ENCODE data around the gene THEM4.
"Not testable (repeated sequence)": the region's sequence is repeated elsewhere in the genome, so short reads cannot be mapped to it uniquely, and the experiment has no call there.

THEM4 gene

DNA sequence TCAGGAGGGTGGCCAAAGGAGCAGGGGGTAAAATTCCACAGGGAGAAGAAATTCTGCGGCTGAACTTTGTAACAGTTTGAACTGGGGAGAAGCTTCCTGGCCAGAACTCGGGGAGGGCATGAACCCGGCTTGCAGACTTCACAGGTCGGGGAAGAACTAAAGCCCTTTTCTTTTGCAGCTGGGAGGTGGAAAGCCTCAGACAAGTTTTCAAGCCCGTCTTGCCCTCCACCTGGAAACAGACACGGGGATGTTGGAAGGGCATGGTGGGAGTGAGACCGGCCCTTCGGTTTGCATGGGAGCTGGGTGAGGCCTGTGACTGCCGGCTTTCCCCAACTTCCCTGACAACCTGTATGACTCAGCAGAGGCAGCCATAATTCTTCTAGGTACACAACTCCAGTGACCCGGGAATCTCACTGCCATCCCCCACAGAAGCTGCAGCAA, 11.3 kb downstream of the THEM4 start:
- in situ Hi-C loops (cut with HindIII; ENCODE audit: low sequenced_read_pairs): no loop called here

DNA sequence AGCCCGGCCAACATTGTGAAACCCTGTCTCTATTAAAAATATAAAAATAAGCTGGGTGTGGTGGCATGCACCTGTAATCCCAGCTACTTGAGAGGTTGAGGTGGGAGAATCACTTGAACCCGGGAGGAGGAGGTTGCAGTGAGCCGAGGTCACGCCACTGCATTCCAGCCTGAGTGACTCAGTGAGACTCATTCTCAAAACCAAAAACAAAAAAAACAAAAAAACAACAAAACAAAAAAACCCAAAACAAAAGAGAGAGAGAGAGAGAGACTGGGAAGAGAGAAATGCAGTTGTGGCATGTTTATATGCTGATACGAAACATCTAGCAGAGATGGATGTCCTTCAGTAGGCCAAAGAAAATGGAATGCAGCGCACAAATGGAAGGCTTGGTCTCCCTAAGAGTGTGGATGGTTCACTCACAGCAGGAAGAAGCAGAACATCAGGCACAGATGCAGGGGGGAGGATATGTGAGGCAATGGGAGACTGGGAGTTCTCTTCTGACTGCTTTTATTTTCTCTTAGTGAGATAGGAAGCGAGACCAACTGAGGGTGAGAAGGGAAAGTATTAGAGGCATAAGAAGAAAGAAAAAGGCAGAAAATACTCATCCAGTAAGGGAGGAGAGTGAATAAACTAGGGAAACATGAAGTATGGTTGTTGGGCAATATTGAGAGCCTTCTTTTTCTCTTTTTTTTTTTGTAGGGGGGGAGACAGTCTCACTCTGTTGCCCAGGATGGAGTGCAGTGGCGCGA, 16.0 kb downstream of the THEM4 start:
- in situ Hi-C loops (cut with HindIII; ENCODE audit: low sequenced_read_pairs): no loop called here

DNA sequence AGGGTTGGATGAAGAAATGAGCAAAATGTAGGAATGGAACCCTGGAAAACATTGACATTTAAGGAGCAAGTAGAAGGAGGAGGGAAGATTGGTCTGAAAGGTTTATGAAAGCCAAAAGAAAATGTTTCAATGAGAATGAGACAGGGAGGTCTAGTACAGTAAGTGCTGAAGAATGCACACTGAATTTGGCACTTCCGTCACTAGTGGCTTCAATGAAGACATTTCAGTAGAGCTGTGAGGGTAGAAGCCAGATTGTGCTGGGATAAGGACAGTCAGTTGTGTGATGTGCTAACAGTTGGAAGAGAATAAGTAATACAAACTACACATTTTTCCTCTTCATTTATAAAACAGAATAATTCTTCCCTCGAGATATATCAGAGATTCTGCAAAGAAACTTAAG, 17.1 kb downstream of the THEM4 start:
- in situ Hi-C loops (cut with HindIII; ENCODE audit: low sequenced_read_pairs): no loop called here

DNA sequence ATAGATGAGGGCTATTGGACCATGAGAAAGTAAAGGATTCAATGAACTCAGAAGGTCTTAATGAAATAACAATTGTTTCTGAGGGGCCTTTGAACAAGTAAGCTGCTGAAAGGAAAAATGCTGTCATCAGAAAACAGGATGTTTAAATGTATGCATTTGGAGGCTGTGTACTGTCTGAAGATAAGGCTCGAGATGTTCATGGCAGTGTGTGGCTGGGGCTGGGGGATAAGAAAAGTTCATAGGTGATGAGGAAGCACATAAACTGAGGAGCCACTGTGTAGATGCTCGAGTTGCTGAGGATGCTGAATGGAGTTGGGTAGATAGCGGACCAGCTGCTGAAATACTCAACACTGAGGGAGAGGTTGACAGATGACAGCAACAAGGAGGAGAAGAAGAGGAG, 17.8 kb downstream of the THEM4 start:
- in situ Hi-C loops (cut with HindIII; ENCODE audit: low sequenced_read_pairs): no loop called here

DNA sequence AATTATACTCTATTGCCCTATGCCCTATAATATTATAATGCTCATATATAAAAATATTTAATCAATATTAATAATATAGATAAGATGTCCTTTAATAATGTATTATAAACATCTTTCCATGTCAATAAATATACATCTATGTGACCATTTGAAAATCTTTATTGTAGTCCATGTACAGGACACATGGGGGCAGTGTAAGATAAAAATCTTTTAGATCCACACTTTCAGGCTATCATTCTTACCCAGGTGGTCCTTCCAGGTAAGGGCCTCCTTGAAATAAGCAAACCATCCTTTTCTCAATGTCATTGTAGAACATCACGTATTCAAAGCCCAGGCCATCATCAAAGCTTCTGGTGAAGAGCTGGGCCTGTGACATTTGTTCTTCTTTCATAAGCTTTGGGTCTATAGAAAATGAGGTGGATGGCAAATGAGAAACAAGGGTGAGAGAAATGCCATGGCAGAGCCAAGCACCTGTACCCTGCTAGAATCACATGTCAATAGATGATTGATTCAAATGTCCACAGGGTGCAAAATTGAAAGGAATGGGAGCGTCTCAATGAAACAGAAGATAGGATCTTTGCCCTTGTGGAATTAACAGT, 20.2 kb downstream of the THEM4 start:
- in situ Hi-C loops (cut with HindIII; ENCODE audit: low sequenced_read_pairs): no loop called here

DNA sequence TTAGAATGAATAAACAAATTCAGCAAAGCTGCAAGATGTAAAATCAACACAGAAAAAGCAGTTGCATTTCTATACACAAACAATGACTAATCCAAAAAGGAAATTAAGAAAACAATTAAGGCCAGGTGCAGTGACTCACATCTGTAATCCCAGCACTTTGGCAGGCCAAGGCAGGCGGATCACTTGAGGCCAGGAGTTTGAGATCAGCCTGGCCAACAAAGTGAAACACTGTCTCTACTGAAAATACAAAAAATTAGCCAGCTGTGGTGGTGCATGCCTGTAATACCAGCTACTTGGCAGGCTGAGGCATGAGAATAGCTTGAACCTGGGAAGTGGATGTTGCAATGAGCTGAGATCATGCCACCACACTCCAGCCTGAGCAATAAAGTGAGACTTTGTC, 22.3 kb downstream of the THEM4 start:
- in situ Hi-C loops (cut with HindIII; ENCODE audit: low sequenced_read_pairs): no loop called here

DNA sequence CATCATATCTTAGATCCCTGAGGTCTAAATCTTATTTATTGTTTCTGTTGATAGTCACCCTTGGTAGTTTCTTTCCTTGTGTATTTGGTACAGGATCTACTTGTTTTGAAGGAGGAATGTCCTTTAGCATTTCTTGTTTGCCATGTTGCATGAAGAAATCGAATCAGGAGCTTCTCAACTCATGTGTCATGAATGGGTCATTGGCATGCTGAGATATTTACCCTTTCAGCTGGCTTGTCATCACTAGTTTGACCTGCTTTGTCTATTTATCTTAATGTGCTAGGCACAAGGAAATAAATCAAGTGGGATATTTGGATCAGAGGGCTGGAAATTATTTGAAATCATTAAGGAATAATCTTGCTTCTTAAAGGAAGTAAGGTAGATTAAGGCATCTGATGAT, 23.8 kb downstream of the THEM4 start:
- in situ Hi-C loops (cut with HindIII; ENCODE audit: low sequenced_read_pairs): no loop called here

DNA sequence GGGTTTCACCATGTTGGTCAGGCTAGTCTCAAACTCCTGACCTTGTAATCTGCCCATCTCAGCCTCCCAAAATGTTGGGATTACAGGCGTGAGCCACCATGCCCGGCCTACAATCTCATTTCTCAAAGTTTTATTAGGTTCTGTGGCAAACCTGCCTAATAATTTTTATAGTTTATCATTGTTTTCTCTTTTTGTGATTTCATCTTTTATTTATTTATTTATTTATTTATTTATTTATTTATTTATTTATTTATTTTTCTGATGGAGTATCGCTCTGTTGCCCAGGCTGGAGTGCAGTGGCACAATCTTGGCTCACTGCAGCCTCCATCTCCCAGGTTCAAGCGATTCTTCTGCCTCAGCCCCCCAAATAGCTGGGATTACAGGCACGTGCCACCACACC, 24.4 kb downstream of the THEM4 start:
- in situ Hi-C loops (cut with HindIII; ENCODE audit: low sequenced_read_pairs): not testable (repeated sequence)

DNA sequence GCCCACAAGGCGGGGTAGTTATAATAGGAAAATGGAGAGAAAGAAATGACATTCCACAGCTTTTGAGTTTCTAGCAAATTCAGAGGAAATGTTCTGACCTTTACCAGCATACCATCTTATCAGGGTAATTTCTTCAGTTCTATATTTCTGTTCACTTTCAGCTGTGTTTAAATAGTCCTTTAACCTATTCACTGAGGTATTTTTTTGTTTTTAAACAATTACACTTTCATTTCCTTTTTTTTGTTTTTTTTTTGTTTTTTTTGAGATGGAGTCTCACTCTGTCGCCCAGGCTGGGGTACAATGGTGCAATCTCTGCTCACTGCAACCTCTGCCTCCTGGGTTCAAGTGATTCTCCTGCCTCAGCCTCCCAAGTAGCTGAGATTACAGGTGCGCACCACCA, 24.9 kb downstream of the THEM4 start:
- in situ Hi-C loops (cut with HindIII; ENCODE audit: low sequenced_read_pairs): not testable (repeated sequence)

DNA sequence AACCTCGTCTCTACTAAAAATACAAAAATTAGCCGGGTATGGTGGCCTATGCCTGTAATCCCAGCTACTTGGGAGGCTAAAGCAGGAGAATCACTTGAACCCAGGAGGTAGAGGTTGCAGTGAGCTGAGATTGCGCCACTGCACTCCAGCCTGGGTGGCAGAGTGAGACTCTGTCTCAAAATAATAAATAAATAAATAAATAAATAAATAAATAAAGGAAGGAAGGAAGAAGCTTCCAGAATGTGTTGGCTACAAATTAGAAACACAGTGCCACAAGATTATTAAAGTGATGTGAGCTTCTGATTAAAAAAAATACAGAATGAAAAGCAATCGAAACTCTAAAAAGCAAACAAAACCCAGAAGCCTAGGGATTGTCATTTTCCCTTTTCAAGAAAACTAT, 25.4 kb downstream of the THEM4 start:
- in situ Hi-C loops (cut with HindIII; ENCODE audit: low sequenced_read_pairs): not testable (repeated sequence)

DNA sequence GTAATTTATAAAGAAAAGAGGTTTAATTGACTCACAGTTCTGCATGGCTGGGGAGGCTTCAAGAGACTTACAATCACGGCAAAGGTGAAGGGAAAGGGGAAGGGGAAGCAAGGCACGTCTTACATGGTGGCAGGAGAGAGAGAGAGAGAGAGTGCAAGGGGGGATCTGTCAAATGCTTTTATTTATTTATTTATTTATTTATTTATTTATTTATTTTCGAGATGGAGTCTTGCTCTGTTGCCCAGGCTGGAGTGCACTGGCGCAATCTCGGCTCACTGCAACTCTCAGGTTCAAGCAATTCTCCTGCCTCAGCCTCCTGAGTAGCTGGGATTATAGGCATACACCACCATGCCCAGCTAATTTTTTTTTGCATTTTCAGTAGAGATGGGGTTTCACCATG, 26.4 kb downstream of the THEM4 start:
- in situ Hi-C loops (cut with HindIII; ENCODE audit: low sequenced_read_pairs): not testable (repeated sequence)

DNA sequence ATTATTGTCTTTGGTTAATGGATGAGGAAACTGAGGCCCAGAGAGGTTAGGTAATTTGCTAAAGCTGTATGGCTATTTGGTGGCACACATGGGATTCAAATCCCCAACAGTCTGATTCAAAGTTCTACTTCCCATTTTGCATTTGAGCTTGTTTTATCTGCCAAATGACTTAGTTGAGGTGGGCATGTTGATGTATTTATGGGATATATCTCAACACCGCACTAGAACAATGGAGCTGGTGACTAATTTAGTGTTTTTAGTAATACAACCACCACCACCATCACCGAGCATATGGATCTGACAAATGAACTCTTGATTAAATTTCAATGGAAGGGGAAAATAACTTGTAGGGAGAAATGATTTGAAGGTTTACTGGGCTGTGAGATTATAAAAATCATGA, 26.8 kb downstream of the THEM4 start:
- in situ Hi-C loops (cut with HindIII; ENCODE audit: low sequenced_read_pairs): no loop called here

DNA sequence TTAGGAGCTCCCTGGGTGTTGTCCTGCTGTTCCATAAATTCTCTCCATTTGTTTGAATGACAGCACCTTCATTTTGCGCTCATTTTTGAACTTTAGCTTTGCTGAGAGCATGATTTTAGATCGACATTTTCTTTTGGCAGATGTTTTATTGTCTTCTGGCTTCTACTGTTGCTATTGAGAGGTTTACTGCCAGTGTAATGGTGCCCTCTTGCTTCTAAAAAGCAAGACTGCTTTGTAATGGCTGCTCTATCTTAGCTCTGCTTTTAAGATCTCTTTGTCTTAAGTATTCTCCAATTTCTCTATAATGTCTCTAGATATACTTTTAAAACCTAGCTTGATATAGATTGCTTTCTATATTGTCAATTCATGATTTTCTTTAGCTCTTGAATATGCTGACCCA, 27.8 kb downstream of the THEM4 start:
- in situ Hi-C loops (cut with HindIII; ENCODE audit: low sequenced_read_pairs): no loop called here

DNA sequence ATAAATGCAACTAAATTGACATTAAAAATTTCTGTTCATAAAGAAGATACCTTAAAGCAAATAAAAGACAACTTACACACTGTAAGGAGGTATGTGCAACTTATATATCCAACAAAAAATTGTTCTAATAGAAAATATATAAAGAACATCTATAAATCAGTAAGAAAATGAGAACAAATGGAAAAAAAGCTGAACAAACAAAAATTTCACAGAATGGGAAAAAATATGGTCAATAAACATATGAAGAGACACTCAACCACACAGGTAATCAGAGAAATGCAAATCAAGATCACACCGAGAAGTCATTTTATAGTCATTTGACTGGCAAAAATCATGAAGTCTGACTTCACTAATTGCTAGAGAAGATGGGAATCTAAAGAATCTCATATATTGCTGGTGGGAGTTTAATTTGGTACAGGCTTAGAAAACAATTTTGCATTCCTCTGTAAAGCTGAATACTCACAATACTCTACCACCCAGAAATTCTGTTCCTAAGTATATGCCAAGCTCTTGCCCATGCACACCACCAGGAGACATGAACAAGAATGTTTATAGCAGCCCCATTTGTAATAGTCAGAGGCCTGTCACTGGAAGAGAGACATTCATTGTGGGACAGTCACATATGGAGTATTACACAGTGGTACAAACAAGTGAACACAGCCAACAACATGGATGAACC, 33.8 kb downstream of the THEM4 start:
- in situ Hi-C loops (cut with HindIII; ENCODE audit: low sequenced_read_pairs): no loop called here

DNA sequence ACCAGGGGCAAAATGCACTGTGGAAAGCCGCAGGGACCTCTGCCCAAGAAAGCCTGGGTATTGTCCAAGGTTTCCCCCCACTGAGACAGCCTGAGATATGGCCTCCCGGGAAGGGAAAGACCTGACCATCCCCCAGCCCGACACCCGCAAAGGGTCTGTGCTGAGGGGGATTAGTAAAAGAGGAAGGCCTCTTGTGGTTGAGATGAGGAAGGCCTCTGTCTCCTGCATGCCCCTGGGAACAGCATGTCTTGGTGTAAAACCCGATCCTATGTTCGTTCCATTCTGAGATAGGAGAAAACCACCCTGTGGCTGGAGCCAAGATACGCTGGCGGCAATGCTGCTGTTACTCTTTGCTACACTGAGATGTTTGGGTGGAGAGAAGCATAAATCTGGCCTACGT, 36.5 kb downstream of the THEM4 start:
- in situ Hi-C loops (cut with HindIII; ENCODE audit: low sequenced_read_pairs): not testable (repeated sequence)

DNA sequence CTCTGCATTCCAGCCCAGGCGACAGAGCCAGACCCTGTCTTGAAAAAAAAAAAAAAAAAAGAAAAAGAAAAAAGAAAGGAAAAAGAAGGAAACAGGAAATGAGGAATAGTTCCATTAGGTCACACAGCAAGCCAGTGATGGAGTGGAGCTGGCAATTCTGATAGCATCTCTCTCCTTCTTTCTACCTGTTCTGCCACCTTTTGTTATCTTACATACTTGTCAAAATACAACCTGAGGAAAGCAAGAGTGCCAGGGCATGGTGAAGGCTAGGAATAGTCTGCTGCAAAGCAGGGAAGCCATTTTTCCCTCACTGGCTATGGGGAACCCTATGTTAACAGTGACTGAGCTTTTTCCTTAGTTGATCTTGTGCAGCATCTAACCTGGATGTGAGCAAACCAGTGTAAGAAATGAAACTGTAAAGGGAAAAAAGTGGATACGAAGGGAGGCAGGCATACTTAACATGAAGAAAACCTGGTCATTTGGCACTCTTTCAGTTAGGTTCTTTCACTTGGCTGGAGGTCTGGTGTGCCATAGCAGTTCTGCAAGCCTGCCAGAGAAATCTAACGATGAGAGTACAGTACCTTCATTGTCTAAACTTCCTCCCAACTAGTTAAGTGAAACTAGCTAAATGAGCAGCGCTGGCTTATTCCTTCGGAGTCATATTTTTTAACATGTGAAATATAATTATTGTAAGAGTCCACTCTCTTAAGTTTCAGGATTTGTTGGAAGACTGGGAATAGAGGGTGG, 37.9 kb downstream of the THEM4 start:
- in situ Hi-C loops (cut with HindIII; ENCODE audit: low sequenced_read_pairs): no loop called here

DNA sequence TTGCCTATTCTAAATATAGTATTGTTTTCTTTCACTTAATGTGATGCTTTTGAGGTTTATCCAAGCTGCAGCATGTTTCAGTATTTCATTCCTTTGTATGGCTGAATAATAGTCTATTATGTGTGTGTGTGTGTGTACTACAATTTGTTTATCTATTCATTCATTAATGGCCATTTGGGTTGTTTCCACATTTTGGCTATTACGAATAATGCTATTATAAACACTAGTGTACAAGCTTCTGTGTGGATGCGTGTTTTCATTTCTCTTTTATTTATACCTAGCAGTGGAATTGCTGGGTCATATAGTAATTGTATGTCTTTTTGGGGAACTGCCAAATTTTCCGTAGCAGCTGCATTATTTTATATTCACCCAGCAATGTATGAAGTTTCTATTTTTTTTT, 40.8 kb downstream of the THEM4 start:
- in situ Hi-C loops (cut with HindIII; ENCODE audit: low sequenced_read_pairs): no loop called here

DNA sequence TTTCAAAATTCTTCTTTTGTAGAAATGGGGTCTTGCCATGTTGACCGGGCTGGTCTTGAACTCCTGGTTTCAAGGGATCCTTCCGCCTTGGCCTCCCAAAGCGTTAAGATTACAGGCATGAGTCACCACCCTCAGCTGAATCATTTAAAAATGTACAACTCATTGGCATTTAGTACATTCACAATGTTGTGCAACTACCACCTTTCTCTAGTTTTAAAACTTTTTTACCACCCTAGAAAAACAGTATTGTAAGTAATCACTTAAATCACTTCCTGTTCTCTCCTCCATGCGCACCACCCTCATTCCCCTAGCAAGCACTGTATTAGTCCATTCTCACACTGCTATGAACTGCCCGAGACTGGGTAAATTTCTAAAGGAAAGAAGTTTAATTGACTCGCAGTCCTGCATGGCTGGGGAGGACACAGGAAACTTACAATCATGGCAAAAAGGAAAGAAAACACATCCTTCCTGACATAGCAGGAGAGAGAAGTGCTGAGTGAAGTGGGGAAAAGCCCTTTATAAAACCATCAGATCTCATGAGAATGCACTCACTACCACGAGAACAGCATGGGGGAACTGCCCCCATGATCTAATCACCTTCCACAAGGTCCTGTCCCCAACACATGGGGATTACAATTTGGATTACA, 41.4 kb downstream of the THEM4 start:
- in situ Hi-C loops (cut with HindIII; ENCODE audit: low sequenced_read_pairs): no loop called here

DNA sequence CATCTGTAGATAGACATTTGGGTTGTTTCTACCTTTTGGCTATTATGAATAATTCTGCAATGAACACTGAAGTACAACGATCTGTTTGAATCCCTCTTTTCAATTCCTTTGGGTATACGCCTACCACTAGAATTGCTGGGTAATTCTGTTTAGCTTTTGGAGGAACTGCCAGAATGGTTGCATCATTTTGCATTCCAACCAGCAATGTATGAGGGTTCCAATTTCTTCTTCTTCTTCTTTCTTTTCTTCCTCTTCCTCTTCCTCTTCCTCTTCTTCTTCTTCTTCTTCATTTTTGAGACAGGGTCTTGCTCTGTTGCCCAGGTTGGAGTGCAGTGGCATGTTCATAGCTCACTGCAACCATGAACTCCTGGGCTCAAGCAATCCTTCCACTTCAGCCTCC, 42.0 kb downstream of the THEM4 start:
- in situ Hi-C loops (cut with HindIII; ENCODE audit: low sequenced_read_pairs): no loop called here

DNA sequence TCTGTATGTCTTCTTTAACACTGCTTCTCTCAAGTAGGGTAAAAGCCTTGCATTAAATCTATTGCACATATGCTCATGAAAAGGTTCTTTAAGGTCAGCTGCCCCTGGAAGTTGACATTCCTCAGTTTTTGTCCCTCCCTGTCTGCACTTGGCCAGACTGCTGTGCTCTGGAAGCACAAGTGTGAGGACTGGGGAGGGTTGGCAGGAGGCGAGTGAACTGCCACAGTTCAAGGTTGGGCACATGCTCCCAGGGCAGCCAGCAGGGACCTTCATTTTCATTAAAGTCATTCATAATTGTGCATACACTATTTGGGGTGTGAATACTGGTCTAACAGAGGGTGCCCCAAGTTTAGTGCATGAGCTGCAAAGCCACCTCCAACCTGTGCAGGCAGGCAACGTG, 44.9 kb downstream of the THEM4 start:
- in situ Hi-C loops (cut with HindIII; ENCODE audit: low sequenced_read_pairs): no loop called here

DNA sequence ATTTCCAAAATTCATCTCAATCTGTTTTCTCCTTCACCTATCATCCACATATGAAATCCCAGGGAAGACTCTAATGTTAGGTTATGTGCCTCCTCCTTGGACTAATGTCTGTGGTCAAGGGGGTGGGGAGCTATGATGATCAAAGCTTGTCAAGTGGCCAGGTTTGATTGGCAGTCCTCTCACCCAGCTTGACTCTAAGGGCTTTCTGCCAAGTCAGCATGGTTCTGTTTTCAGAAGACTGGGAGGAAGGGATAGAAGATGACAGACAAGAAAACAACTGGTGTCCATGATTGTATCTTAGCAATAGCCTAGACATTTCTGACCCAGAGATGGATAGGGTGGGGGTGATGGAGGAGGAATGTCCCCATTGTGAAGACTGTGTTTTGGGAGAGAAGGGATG, 46.7 kb downstream of the THEM4 start:
- in situ Hi-C loops (cut with HindIII; ENCODE audit: low sequenced_read_pairs): no loop called here

Data from endothelial cell of hepatic sinusoid (primary cell).